ENCODE measurements around the gene EDA. TPM values are rescaled to one million over a fixed set of nuclear protein-coding genes. Genes with fewer than 3 reads are reported as not detected.

EDA gene
- total RNA-seq, 2 experiments from 2014 or later, result 1.8 to 3.9 TPM

- Histone ChIP-seq H3K4me3 (ENCODE audit: low read depth, low read length, poor library complexity, severe bottlenecking) (no peak overlapping the region), H3K79me2 (ENCODE audit: insufficient read depth, low read depth, low read length) (no peaks in the 10 kb centered on the region), H3K27ac (ENCODE audit: low read depth, low read length, poor library complexity, severe bottlenecking) (no peak overlapping the region), H3K4me1 (ENCODE audit: insufficient read depth, low read length, poor library complexity, severe bottlenecking) (no peaks in the 10 kb centered on the region), H3K9me3 (ENCODE audit: low read length) (no peaks in the 10 kb centered on the region), H3K9me2 (ENCODE audit: insufficient read depth, low read length) (no peaks in the 10 kb centered on the region), H4K20me1 (ENCODE audit: insufficient read depth, low read length) (no peaks in the 10 kb centered on the region), H3K4me2 (ENCODE audit: low read length) (no peak overlapping the region), H2AFZ (ENCODE audit: low read length) (no peak overlapping the region), H3K36me3 (ENCODE audit: insufficient read depth, low read length) (no peaks in the 10 kb centered on the region)
- intact Hi-C loops (cut with micrococcal nuclease; ENCODE audit: unreplicated experiment), result no loop called here
- TF ChIP-seq CTCF (conservative IDR thresholded peaks at IDR 0.05; ENCODE audit: low read length), result no peak
- TF ChIP-seq EZH2phosphoT487 (IDR thresholded peaks at IDR 0.05; ENCODE audit: borderline replicate concordance, low read depth, low read length), result no peak
- POLR2A ChIA-PET, result no interaction called here
- BruUV-seq (replicated peaks), result no TSS peak
- no peak for DNase-seq (ENCODE audit: low spot score)
- CTCF ChIA-PET (ENCODE audit: unreplicated experiment), result no interaction called here
These were observed 15.7 kb upstream of the EDA start for GRCh38 chrX:69600182-69600581.

- Histone ChIP-seq H3K9me2 (ENCODE audit: insufficient read depth, low read length) (no peaks in the 10 kb centered on the region), H3K9me3 (ENCODE audit: low read length) (no peaks in the 10 kb centered on the region), H4K20me1 (ENCODE audit: insufficient read depth, low read length) (no peaks in the 10 kb centered on the region), H3K4me3 (ENCODE audit: low read depth, low read length, poor library complexity, severe bottlenecking) (no peak overlapping the region), H3K27ac (ENCODE audit: low read depth, low read length, poor library complexity, severe bottlenecking) (no peak overlapping the region), H2AFZ (ENCODE audit: low read length) (no peak overlapping the region), H3K4me2 (ENCODE audit: low read length) (no peak overlapping the region), H3K4me1 (ENCODE audit: insufficient read depth, low read length, poor library complexity, severe bottlenecking) (no peaks in the 10 kb centered on the region), H3K79me2 (ENCODE audit: insufficient read depth, low read depth, low read length) (no peaks in the 10 kb centered on the region), H3K36me3 (ENCODE audit: insufficient read depth, low read length) (no peaks in the 10 kb centered on the region)
- ChIA-PET CTCF (ENCODE audit: unreplicated experiment) (no interaction called here), POLR2A (no interaction called here)
- BruUV-seq (replicated peaks), result no TSS peak
- intact Hi-C loops (cut with micrococcal nuclease; ENCODE audit: unreplicated experiment), result no loop called here
- no peak for DNase-seq (ENCODE audit: low spot score)
- TF ChIP-seq CTCF (conservative IDR thresholded peaks at IDR 0.05; ENCODE audit: low read length), result no peak
- no peak for TF ChIP-seq EZH2phosphoT487 (IDR thresholded peaks at IDR 0.05; ENCODE audit: borderline replicate concordance, low read depth, low read length)
These were observed 12.2 kb upstream of the EDA start for GRCh38 chrX:69603566-69604194.

GRCh38 chrX:69605521-69605920 lies 10.4 kb upstream of the EDA start:
- DNase-seq (ENCODE audit: low spot score), result no peak
- no peaks in the 10 kb centered on the region for H4K20me1 ChIP-seq (ENCODE audit: insufficient read depth, low read length)
- H3K4me1 ChIP-seq (ENCODE audit: insufficient read depth, low read length, poor library complexity, severe bottlenecking), result no peaks in the 10 kb centered on the region
- H3K36me3 ChIP-seq (ENCODE audit: insufficient read depth, low read length), result no peaks in the 10 kb centered on the region
- no peak overlapping the region for H3K4me3 ChIP-seq (ENCODE audit: low read depth, low read length, poor library complexity, severe bottlenecking)
- POLR2A ChIA-PET, result no interaction called here
- no peaks in the 10 kb centered on the region for H3K79me2 ChIP-seq (ENCODE audit: insufficient read depth, low read depth, low read length)
- BruUV-seq (replicated peaks), result no TSS peak
- H3K9me2 ChIP-seq (ENCODE audit: insufficient read depth, low read length), result no peaks in the 10 kb centered on the region
- no peak overlapping the region for H3K27ac ChIP-seq (ENCODE audit: low read depth, low read length, poor library complexity, severe bottlenecking)
- TF ChIP-seq CTCF (conservative IDR thresholded peaks at IDR 0.05; ENCODE audit: low read length) (no peak), EZH2phosphoT487 (IDR thresholded peaks at IDR 0.05; ENCODE audit: borderline replicate concordance, low read depth, low read length) (no peak)
- intact Hi-C loops (cut with micrococcal nuclease; ENCODE audit: unreplicated experiment), result no loop called here
- H3K9me3 ChIP-seq (ENCODE audit: low read length), result no peaks in the 10 kb centered on the region
- no peak overlapping the region for H2AFZ ChIP-seq (ENCODE audit: low read length)
- CTCF ChIA-PET (ENCODE audit: unreplicated experiment), result no interaction called here
- no peak overlapping the region for H3K4me2 ChIP-seq (ENCODE audit: low read length)

Data from OCI-LY7 (cell line).